HG02642 (cell line): ENCODE data around the gene RNF113A.
A peak's percentile ranks its signal among the peaks of the same experiment; 100 is the strongest.
"Not testable (repeated sequence)": the region's sequence is repeated elsewhere in the genome, so short reads cannot be mapped to it uniquely, and the experiment has no call there.

Experiments
- ATAC-seq: cut with Tn5 transposase; IDR thresholded peaks from one replicate; pipeline ENCODE4 v1.9.1; 2021; ENCODE audit warnings: mild to moderate bottlenecking; ENCODE audit not compliant: unreplicated experiment, poor library complexity

The RNF113A gene

GRCh38 chrX:119852382-119853353, 18.9 kb downstream of the RNF113A start, which contains the start of gene UPF3B:
TSS of gene UPF3B (minus strand) at chrX:119852963. CDS start at chrX:119852928, 35 bp downstream.
- peak; percentile 98 for ATAC-seq

GRCh38 chrX:119833905-119834304, 37.6 kb downstream of the RNF113A start:
- no peak for ATAC-seq

- ATAC-seq: no peak
These were observed 43.1 kb downstream of the RNF113A start for GRCh38 chrX:119828446-119828845.

- no peak for ATAC-seq
These were observed 45.1 kb downstream of the RNF113A start for GRCh38 chrX:119826399-119826959.

- not testable (repeated sequence) for ATAC-seq
These were observed 47.3 kb downstream of the RNF113A start for GRCh38 chrX:119824221-119824620.

- ATAC-seq: peak; percentile 96
These were observed 49.8 kb downstream of the RNF113A start for GRCh38 chrX:119821703-119822102.
